Pancreas (tissue), 10 donors: ENCODE data around the gene CNBP. TPM values are rescaled to one million over a fixed set of nuclear protein-coding genes. Genes with fewer than 3 reads are reported as not detected.
A peak's percentile ranks its signal among the peaks of the same experiment; 100 is the strongest.

ENCODE experiments used
- ATAC-seq, 4 donors: fragments of 200-7000 bp; cut with Tn5 transposase; one replicate each; pipeline versions ENCODE4 v1.8.0 to v1.9.1; 2020; ENCODE audit warnings: mild to moderate bottlenecking in 4 of 4, moderate library complexity in 4 of 4
- DNase-seq, 6 donors: peaks; one replicate each; pipeline ENCODE4 v3.0.0-alpha.2; 2020
- FAIRE-seq: peaks from 2 replicates; lab custom pipeline; 2012; peaks lifted over from hg19 to GRCh38; lab: Jason Lieb, UNC
- H3K27ac ChIP-seq, 4 donors: fragments of 200-600 bp; sonication (generic); 1 replicate in 3 of 4; 2 replicates in 1 of 4; pipeline versions ENCODE4 v1.5.0 to v1.8.0; 2020
- H3K27me3 ChIP-seq, 4 donors: fragments of 200-600 bp; one replicate each; pipeline ENCODE4 v1.8.0; 2021
- H3K36me3 ChIP-seq, 3 donors: fragments of 200-600 bp; sonication (generic) in 1 of 3; one replicate each; pipeline versions ENCODE4 v1.5.0 to v1.8.0; 2020 to 2021
- H3K4me1 ChIP-seq, 3 donors: fragments of 200-600 bp; one replicate each; pipeline ENCODE4 v1.8.0; 2021
- H3K4me3 ChIP-seq, 4 donors: fragments of 200-600 bp; sonication (generic) in 2 of 4; one replicate each; pipeline versions ENCODE4 v1.5.0 to v1.8.0; 2020 to 2021
- H3K9me3 ChIP-seq, 4 donors: fragments of 200-600 bp; one replicate each; pipeline ENCODE4 v1.8.0; 2021
- WGBS, 2 donors: extraction: QIAGEN DNeasy Blood & Tissue Kit; methylation state at CpG; one replicate each; pipeline ENCODE4 v1.1.7; 2013; 5-methylcytosine and 5-hydroxymethylcytosine counted together
- intact Hi-C, 3 donors: fragments of 100-400 bp; cut with DNase I; formaldehyde crosslinking; loops; one replicate each; pipeline versions ENCODE4 v1.11.1 to v1.14.2; 2022
- polyA plus RNA-seq, 2 donors: library from polyadenylated mRNA; stranded (reverse); fragments of 200-250 nt; gene quantifications; one replicate each; pipeline ENCODE4 v1.2.3, GENCODE V29; 2013
- total RNA-seq, 6 donors: library from RNA; stranded (reverse); fragmentation: NEBNext Ultra II Directional in 4 of 6; extraction: Animal tissue kit (Norgen Biotek cat#: 25700) in 4 of 6; gene quantifications; one replicate each; pipeline versions ENCODE4 v1.2.1 to v1.2.4, GENCODE V29; 2021 to 2023
- TF ChIP-seq, protein P1 (sequence below), 4 donors: fragments of 200-600 bp; sonication (generic) in 3 of 4; IDR thresholded peaks; one replicate each; pipeline versions ENCODE4 v1.5.0 to v1.8.0; 2021; ENCODE audit warnings: antibody characterized with exemption in 4 of 4
- donor health status: healthy with polysubstance abuse.
- donor health status: DM: no; HTN: no; CAD: no; lungs with moderate emphysema.
- donor health status: DM: no; HTN: no; CAD: no.
- donor health status: control.
- donor health status: control.
- donor health status: Bipolar disorder and iron deficiency.
- donor health status: DM: yes; HTN: yes; CAD: no.
- donor health status: DM: no; HTN: no; CAD: no.
- donor health status: DM: no; HTN: no; CAD: no.
- donor health status: DM: yes; HTN: yes; CAD: no.

CNBP gene
- total and polyA plus RNA-seq, 8 donors = 169 to 277 (median 183) TPM

DNA sequence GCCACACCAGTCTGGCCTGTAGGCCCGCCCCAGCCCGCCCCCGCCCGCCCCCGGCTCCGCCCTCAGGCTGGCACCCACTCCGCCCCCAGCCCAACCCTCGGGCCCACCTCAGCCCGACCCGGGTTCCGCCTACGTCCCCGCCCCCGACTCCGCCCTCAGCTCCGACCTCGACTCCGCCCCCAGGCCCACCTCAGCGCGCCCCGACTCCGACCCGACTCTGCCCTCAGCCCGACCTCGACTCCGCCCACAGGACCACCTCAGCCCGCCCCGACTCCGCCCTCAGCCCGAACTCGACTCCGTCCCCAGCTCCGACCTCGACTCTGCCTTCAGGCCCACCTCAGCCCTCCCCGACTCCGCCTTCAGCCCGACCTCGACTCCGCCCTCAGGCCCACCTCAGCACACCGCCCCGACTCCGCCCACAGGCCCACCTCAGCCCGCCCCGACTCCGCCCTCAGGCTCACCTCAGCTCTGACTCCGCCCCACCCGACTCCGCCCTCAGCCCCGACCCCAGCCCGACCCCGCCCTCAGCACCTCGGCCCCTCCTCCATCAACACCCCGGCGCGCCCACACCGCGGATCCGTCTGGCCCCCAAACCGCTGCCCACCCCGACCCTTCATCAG lies 61.8 kb downstream of the CNBP start, which contains the start of gene RAB43:
TSS of gene RAB43 (minus strand) at position 13 of the 620 bp plus-strand sequence. CDS start 315 bp downstream, outside the sequence.
- peak within 1 kb of the TSS; percentile 88 to 96 (median 91) for H3K27ac ChIP-seq
- H3K4me1 ChIP-seq = peaks cover 4 to 20% (median 8%) of the 10 kb centered on the region in 3 donors
- peak; percentile 72 to 83 (median 78) for ATAC-seq
- peak within 1 kb of the TSS; percentile 65 to 81 (median 71) for H3K4me3 ChIP-seq
- TF ChIP-seq, protein P1, sequence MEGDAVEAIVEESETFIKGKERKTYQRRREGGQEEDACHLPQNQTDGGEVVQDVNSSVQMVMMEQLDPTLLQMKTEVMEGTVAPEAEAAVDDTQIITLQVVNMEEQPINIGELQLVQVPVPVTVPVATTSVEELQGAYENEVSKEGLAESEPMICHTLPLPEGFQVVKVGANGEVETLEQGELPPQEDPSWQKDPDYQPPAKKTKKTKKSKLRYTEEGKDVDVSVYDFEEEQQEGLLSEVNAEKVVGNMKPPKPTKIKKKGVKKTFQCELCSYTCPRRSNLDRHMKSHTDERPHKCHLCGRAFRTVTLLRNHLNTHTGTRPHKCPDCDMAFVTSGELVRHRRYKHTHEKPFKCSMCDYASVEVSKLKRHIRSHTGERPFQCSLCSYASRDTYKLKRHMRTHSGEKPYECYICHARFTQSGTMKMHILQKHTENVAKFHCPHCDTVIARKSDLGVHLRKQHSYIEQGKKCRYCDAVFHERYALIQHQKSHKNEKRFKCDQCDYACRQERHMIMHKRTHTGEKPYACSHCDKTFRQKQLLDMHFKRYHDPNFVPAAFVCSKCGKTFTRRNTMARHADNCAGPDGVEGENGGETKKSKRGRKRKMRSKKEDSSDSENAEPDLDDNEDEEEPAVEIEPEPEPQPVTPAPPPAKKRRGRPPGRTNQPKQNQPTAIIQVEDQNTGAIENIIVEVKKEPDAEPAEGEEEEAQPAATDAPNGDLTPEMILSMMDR (IDR thresholded peaks at IDR 0.05) = no peak
- DNase-seq = peak; percentile 87 to 95 (median 92)
- no peaks in the 10 kb centered on the region for H3K27me3 ChIP-seq
- WGBS, 2 donors = 4% methylated on average over 33 to 60 of the region's 60 CpGs
- intact Hi-C loops = no loop called here
- H3K9me3 ChIP-seq = no peaks in the 10 kb centered on the region
- FAIRE-seq = no peak
- H3K36me3 ChIP-seq = no peaks in the 10 kb centered on the region

DNA sequence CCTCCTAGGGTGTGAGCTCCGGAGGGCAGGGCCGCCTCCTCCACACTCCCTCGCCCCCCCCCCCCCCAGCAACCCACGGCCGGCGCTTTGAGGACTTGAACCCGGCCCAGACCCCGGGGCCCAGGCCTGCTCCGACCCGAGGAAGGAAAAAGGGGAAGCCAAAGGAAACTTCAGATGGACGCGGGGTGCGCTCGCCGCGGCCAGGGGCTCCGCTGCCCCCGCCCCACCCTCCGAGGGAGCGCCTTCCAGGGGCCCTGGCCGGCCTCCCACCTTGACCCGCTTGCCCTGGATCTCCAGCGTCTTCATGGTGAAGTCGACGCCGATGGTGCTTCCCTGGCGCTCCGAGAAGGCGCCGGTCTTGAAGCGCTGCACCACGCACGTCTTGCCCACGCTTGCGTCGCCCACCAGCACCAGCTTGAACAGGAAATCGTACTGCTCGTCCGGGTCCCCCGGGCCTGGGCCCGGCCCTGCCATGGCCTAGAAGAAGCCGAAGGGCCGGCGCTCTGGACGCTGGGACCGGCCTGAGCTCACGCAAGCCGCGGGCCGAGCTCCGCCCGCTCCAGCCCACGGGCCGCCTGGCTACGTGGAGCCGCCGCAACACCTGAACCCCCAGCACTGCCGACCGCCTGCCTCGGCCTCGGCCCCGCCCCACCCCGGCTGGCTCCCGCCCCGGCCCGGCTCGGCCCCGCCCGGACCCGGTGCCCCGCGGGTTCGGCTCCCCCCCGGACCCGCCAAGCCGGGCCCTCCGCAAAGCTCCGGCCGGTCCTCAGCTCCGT lies 62.5 kb downstream of the CNBP start:
- FAIRE-seq = no peak
- H3K4me1 ChIP-seq = peaks cover 4 to 27% (median 8%) of the 10 kb centered on the region in 3 donors

DNA sequence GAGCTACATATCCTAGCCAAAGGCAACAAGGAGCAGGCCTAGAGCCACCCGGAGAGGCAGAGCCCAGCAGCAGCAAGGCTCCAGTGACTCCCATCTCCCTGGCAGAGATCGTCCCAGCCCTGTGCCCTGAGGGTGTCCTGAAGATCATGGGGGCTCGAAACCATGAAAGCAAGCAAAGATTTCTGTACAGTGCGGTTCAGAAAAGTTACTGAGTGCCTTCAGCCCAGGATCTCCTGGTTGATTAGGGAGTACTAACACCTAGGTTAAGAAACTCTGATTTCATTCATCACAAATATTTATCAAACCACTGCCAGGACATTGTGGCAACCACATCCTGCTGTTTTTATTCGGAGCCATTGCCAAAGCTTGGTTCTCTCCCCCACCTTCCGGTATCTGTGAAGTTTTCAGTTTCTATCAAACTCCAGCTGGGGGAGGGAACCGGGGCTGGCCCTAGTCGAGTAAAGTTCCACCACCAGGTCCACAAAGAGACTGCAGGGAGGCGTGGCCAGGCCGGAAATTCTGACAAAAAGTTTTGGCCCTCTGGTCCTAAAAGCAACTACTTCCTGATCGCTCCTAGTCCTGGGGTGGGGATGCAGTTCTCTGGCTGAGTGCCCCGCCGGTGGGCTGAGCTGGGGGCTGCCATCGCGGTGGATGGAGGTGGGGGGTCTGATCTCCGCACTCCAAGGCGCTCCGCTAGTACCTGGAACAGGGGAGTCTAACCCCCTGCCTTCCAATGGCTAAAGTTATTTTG lies 63.3 kb downstream of the CNBP start:
- intact Hi-C loops = no loop called here
- peaks cover 4 to 29% (median 8%) of the 10 kb centered on the region in 3 donors for H3K4me1 ChIP-seq
- 0 to 1% methylated on average over 18 of the region's 18 CpGs for WGBS, 2 donors

More for the DNA sequence above, 62.5 kb downstream of the CNBP start:
- peak overlapping the region; percentile 65 to 81 (median 71) for H3K4me3 ChIP-seq
- H3K27ac ChIP-seq = peak overlapping the region; percentile 88 to 96 (median 91)
- ATAC-seq (peak in 3 of 4 donors; percentile 1 to 61 (median 43)), DNase-seq (peak in 3 of 6 donors; percentile 31 to 87 (median 68))
- TF ChIP-seq, protein P1 (IDR thresholded peaks at IDR 0.05) = no peak
- 0 to 1% methylated on average over 47 to 80 of the region's 80 CpGs for WGBS, 2 donors
- intact Hi-C loops = no loop called here
- no peaks in the 10 kb centered on the region for H3K9me3 ChIP-seq
- H3K36me3 ChIP-seq = no peaks in the 10 kb centered on the region
- H3K27me3 ChIP-seq = no peaks in the 10 kb centered on the region

DNA sequence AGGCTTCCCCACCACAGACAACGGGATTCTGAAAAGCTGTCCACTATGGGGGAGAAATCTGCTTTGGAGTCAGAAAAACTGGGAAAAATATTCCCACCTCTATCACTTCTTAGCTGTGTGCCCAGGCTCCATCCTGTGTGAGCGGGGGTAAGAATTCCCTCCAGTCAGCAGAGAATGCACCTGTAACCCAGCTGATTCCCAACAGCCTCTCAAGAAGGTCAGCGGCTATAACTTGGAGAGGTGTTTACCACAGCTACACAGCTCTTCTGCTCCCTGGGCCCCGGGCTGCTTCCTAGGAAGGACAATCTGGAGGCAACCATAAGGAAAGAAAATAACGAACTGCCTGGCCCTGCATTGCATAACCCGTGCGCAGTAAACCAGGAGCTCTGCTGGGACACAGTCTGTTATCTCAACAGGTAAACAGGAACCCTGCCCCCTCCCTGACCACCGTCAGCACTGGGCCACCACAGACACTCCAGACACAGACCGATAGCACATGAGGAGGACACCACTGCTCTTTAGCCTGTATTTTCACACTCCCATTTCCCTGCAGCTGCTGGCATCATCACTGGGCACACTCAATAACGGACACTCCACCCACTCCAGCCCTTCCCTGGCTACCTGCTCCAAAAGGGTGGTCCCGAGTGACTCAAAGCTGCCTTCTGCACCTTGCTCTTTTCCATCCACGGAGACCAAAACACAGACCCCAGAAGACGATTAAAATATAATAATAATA lies 64.2 kb downstream of the CNBP start:
- Histone ChIP-seq H3K27me3 (no peaks in the 10 kb centered on the region), H3K4me1 (peaks cover 4 to 29% (median 8%) of the 10 kb centered on the region in 3 donors), H3K9me3 (no peaks in the 10 kb centered on the region), H3K27ac (peak overlapping the region; percentile 88 to 96 (median 91)), H3K36me3 (no peaks in the 10 kb centered on the region), H3K4me3 (peak overlapping the region in 3 of 4 donors; percentile 70 to 81 (median 72))
- TF ChIP-seq, protein P1 (IDR thresholded peaks at IDR 0.05) = no peak
- ATAC-seq (peak in 3 of 4 donors; percentile 11 to 38 (median 30)), FAIRE-seq (no peak), DNase-seq (peak in 5 of 6 donors; percentile 42 to 69 (median 56))
- WGBS, 2 donors = 7 to 12% methylated on average over 13 of the region's 13 CpGs
- intact Hi-C loops = no loop called here

More for the DNA sequence above, 63.3 kb downstream of the CNBP start:
- Histone ChIP-seq H3K27ac (peak overlapping the region; percentile 88 to 96 (median 91)), H3K36me3 (no peaks in the 10 kb centered on the region), H3K4me3 (peak overlapping the region; percentile 65 to 81 (median 71)), H3K9me3 (no peaks in the 10 kb centered on the region), H3K27me3 (no peaks in the 10 kb centered on the region)
- TF ChIP-seq, protein P1 (IDR thresholded peaks at IDR 0.05) = peak in 2 of 4 donors; percentile 15 to 27
- ATAC-seq (peak; percentile 63 to 77 (median 66)), DNase-seq (peak; percentile 81 to 90 (median 86)), FAIRE-seq (peak; percentile 13)
